Neural cell (in vitro differentiated cells): Measurements from ENCODE around the gene FARP1.

ENCODE experiments used
- EZH2 ChIP-seq: fragments of 200-600, 300-800 bp; shearing (Covaris generic), sonication (generic); IDR thresholded peaks from 2 replicates; pipeline ENCODE4 v1.6.1; 2014; ENCODE audit warnings: antibody characterized with exemption, low read length, borderline replicate concordance, mild to moderate bottlenecking; ENCODE audit not compliant: insufficient read depth, poor library complexity, severe bottlenecking
- TF ChIP-seq, protein P1 (sequence below): fragments of 450-650 bp; IDR thresholded peaks from 2 replicates; pipeline ENCODE4 v1.5.1; 2014; ENCODE audit warnings: antibody characterized with exemption, mild to moderate bottlenecking, moderate library complexity; ENCODE audit not compliant: poor library complexity, severe bottlenecking

- TF ChIP-seq, protein P1, sequence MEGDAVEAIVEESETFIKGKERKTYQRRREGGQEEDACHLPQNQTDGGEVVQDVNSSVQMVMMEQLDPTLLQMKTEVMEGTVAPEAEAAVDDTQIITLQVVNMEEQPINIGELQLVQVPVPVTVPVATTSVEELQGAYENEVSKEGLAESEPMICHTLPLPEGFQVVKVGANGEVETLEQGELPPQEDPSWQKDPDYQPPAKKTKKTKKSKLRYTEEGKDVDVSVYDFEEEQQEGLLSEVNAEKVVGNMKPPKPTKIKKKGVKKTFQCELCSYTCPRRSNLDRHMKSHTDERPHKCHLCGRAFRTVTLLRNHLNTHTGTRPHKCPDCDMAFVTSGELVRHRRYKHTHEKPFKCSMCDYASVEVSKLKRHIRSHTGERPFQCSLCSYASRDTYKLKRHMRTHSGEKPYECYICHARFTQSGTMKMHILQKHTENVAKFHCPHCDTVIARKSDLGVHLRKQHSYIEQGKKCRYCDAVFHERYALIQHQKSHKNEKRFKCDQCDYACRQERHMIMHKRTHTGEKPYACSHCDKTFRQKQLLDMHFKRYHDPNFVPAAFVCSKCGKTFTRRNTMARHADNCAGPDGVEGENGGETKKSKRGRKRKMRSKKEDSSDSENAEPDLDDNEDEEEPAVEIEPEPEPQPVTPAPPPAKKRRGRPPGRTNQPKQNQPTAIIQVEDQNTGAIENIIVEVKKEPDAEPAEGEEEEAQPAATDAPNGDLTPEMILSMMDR = no peak
- no peak for TF ChIP-seq EZH2
Observed at GRCh38 chr13:98429081-98429480, 286.2 kb downstream of the FARP1 start.
